ENCODE measurements around the gene CASP8AP2. TPM values are rescaled to one million over a fixed set of nuclear protein-coding genes. Genes with fewer than 3 reads are reported as not detected.
"Not testable (repeated sequence)": the region's sequence is repeated elsewhere in the genome, so short reads cannot be mapped to it uniquely, and the experiment has no call there.

The CASP8AP2 gene
- total RNA-seq, 4 donors from 2014 or later: 8.0 to 19.8 (median 15.1) TPM

DNA sequence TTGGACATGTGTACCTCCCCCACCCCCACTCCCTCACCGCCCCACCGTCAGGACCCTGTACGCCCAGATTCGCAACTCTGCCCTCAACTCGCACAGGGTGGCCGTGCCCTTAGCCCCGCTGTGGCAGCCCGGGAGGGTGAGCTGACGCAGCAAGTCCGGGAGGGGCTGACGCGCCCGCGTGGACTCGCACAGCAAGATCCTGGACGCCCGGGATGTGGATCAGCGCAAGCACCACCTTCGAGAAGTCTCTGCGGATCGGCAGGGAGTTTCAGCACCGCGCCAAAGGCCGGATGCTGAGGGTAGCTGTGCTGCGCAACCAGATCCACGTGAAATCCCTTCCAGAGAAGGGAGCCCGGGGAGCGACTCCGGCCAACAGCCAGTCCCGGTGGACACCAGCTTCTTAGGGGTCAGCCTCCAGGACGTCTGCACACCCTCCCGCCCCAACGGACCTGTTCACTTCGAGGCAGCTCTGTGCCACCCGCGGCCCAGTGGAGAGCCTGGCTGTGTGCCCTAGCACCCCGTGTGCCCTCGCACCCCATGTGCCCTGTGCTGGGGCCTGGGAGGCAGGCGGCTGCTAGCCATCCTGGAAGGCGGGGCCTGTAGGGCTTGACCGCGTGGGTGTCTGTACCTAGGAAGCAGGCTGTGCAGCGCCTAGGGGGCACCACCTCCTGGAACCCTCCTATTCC lies 57.9 kb downstream of the CASP8AP2 start:
- Histone ChIP-seq H3K27ac (no peak overlapping the region), H3K9me3 (no peaks in the 10 kb centered on the region), H3K36me3 (no peaks in the 10 kb centered on the region), H3K4me1 (no peaks in the 10 kb centered on the region), H3K4me3 (peak overlapping the region in 1 of 4 donors; percentile 7), H3K27me3 (peaks cover 47% of the 10 kb centered on the region)
- intact Hi-C loops (cut with DNase I; ENCODE audit: low total_unique reads) (no loop called here), in situ Hi-C loops (cut with MboI; ENCODE audit: low pct_ligation_motif_present in 1 of 4, low pct_unique_long_range_greater_than_20kb in 1 of 4, low sequenced_read_pairs in 3 of 4) (no loop called here)
- no peak for TF ChIP-seq POLR2AphosphoS5 (IDR thresholded peaks at IDR 0.05)
- 31 to 50% methylated on average over 2 to 26 of the region's 43 CpGs for WGBS, 2 donors (ENCODE audit: low coverage in 1 of 2)
- DNase-seq: no peak

- in situ Hi-C loops (cut with MboI; ENCODE audit: low pct_ligation_motif_present in 1 of 4, low pct_unique_long_range_greater_than_20kb in 1 of 4, low sequenced_read_pairs in 3 of 4): no loop called here
- no peak for DNase-seq
- intact Hi-C loops (cut with DNase I; ENCODE audit: low total_unique reads): no loop called here
- Histone ChIP-seq H3K36me3 (no peaks in the 10 kb centered on the region), H3K4me3 (no peak overlapping the region), H3K4me1 (no peaks in the 10 kb centered on the region), H3K27ac (no peak overlapping the region), H3K9me3 (no peaks in the 10 kb centered on the region), H3K27me3 (peaks cover 51% of the 10 kb centered on the region)
- TF ChIP-seq EP300 (IDR thresholded peaks at IDR 0.05; ENCODE audit: low read depth): no peak
- no peak for TF ChIP-seq CTCF (IDR thresholded peaks at IDR 0.05)
- no peak for TF ChIP-seq POLR2A (IDR thresholded peaks at IDR 0.05)
- no peak for TF ChIP-seq POLR2AphosphoS5 (IDR thresholded peaks at IDR 0.05)
- WGBS, 2 donors (ENCODE audit: low coverage in 1 of 2): 87 to 88% methylated on average over 7 of the region's 7 CpGs
Measured at GRCh38 chr6:89888138-89888514, 58.4 kb downstream of the CASP8AP2 start.

GRCh38 chr6:89888871-89889270 lies 59.2 kb downstream of the CASP8AP2 start:
- H3K4me3 ChIP-seq: no peak overlapping the region
- TF ChIP-seq POLR2A (IDR thresholded peaks at IDR 0.05): no peak
- no peak for TF ChIP-seq CTCF (IDR thresholded peaks at IDR 0.05)
- no peak for TF ChIP-seq EP300 (IDR thresholded peaks at IDR 0.05; ENCODE audit: low read depth)
- TF ChIP-seq POLR2AphosphoS5 (IDR thresholded peaks at IDR 0.05): no peak
- 43 to 55% methylated on average over 3 of the region's 3 CpGs for WGBS, 2 donors (ENCODE audit: low coverage in 1 of 2)
- in situ Hi-C loops (cut with MboI; ENCODE audit: low pct_ligation_motif_present in 1 of 4, low pct_unique_long_range_greater_than_20kb in 1 of 4, low sequenced_read_pairs in 3 of 4): no loop called here
- no peaks in the 10 kb centered on the region for H3K36me3 ChIP-seq
- H3K4me1 ChIP-seq: no peaks in the 10 kb centered on the region
- peaks cover 58% of the 10 kb centered on the region for H3K27me3 ChIP-seq
- DNase-seq: no peak
- intact Hi-C loops (cut with DNase I; ENCODE audit: low total_unique reads): no loop called here
- no peaks in the 10 kb centered on the region for H3K9me3 ChIP-seq
- no peak overlapping the region for H3K27ac ChIP-seq

- whole genome bisulfite sequencing, 2 donors (ENCODE audit: low coverage in 1 of 2): 6 to 27% methylated on average over 3 to 11 of the region's 11 CpGs
- in situ Hi-C loops (cut with MboI; ENCODE audit: low pct_ligation_motif_present in 1 of 4, low pct_unique_long_range_greater_than_20kb in 1 of 4, low sequenced_read_pairs in 3 of 4); H3K27ac ChIP-seq; DNase-seq; H3K4me1 ChIP-seq; H3K36me3 ChIP-seq; intact Hi-C loops (cut with DNase I; ENCODE audit: low total_unique reads); H3K9me3 ChIP-seq; H3K4me3 ChIP-seq: not testable (repeated sequence)
- H3K27me3 ChIP-seq: peaks cover 59% of the 10 kb centered on the region
Measured at GRCh38 chr6:89890845-89891528, 61.3 kb downstream of the CASP8AP2 start.

GRCh38 chr6:89892577-89892976 lies 62.9 kb downstream of the CASP8AP2 start:
- H3K27ac ChIP-seq; DNase-seq; H3K9me3 ChIP-seq; intact Hi-C loops (cut with DNase I; ENCODE audit: low total_unique reads); H3K36me3 ChIP-seq; H3K4me3 ChIP-seq; in situ Hi-C loops (cut with MboI; ENCODE audit: low pct_ligation_motif_present in 1 of 4, low pct_unique_long_range_greater_than_20kb in 1 of 4, low sequenced_read_pairs in 3 of 4); H3K4me1 ChIP-seq: not testable (repeated sequence)
- 74 to 86% methylated on average over 5 to 8 of the region's 8 CpGs for WGBS, 2 donors (ENCODE audit: low coverage in 1 of 2)
- peaks cover 57% of the 10 kb centered on the region for H3K27me3 ChIP-seq
